Activated CD8-positive, alpha-beta memory T cell treated with anti-CD3 and anti-CD28 coated beads, Interleukin-2, amount 50 U/mL, for 1 hour (primary cell): Measurements from ENCODE around the gene CEP97.
"Not testable (repeated sequence)": the region's sequence is repeated elsewhere in the genome, so short reads cannot be mapped to it uniquely, and the experiment has no call there.

Source experiments
- DNase-seq: peaks from one replicate; pipeline ENCODE4 v3.0.0-alpha.2; 2020; ENCODE audit errors: extremely low read depth

Gene CEP97

DNA sequence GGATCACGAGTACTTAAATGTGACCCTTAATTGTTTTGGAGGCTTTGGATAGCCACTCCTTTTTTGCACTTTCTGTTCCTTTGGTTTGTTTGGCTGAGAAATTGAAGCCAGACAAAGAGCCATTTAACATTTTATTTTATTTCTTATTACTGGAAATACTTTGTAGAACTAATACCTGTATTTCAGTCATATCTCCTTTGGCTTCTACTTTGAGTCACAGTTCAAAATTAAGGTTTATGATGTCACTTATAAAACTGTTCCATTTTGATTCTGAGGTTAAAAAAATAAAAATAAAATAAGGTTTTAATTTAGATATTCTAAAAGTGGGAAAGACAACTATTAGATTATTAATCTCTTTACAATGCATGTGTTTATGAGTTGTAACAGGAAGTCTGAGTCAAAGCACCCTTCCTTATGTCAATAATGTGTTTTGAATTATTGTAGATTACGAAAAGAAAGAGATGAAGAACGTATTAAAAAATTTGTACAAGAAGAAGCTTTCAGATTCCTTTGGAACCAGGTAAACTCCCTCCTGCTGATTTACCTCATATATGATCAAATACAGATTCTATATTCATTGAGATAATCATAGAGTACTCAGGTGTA, 37.7 kb downstream of the CEP97 start:
- DNase-seq, result no peak

DNA sequence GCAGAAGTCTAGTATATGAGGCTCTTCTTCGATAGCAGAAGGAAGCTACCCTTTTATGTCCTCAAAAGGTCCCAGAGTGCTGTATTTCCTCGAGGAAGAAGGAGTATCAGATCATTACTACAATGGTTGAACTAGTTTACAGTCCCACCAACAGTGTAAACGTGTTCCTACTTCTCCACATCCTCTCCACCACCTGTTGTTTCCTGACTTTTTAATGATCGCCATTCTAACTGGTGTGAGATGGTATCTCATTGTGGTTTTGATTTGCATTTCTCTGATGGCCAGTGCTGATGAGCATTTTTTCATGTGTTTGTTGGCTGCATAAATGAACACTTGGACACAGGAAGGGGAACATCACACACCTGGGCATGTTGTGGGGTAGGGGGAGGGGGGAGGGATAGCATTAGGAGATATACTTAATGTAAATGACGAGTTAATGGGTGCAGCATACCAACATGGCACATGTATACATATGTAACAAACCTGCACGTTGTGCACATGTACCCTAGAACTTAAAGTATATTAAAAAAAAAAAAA, 53.4 kb downstream of the CEP97 start:
- DNase-seq, result not testable (repeated sequence)

DNA sequence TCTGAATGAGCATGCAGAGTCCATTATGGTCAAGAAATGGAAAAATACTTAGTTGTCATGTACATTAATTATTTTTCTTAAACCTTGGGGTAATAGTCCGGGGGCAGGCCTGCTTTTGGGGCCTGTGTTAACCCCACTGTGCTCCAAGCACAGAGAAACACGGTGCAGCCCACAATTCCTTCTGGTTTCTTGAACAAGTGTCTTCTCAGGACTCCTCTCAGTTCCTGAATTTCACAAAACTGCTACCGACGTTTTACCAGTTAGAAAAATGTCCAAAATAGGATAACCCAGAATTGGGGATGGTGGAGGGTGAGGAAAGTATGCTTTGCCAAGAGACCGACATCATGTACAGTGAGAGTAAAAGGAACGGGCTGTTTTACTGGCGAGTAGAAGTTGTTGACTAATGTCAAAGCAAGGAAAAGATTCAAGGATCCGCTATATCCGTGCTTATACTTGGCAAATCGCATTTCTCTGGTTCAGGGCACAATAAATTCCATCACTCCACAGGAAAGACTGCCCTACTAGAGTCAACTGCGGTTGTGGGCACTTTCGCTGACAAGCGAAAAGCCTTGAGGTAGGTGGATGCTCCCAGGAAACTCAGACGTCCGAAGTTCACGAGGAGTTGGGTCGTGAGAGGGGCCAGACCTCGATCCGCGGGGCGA, 54.1 kb downstream of the CEP97 start:
- DNase-seq, result no peak

DNA sequence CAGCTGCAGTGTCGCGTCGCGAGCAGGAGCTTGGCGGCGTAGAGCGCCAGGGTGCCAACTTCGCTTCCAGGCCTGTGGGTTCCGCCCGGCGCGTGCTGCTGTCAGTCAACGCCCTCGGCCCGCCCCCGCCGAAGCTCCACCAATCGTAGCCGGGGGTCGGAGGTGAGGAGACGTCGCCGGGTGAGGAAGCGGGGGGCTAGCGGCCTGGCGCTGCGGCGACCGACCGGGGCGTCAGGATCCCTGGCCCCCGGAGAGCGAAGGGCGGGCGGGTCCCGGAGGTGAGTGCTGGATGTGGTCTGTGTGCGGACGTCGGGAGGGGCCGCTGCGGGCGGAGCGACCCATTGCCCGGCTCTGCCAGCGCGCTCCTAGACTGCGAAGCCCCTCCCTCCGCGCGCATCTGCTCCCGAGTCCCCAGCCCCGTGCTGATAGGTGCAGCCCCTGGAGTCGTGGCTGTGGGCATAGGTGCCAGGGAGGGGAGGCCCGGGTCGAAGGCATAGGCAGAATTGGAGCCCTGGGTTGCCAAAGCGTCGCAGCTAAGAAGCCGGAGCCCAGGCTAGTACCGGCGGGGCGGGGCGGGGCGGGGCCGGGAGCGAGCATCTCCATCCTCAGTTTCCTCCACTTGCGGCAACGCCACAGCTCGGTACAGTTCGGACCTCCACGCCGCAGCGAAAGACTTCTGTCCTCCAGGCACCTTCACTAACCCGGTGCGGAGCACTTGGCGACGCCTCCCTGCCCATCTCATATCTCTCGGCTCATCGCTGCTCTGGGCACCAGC, 54.8 kb downstream of the CEP97 start, which contains the start of gene NXPE3:
Gene NXPE3 (plus strand): TSS at position 165 of the 775 bp plus-strand sequence. CDS start 6,386 bp downstream, outside the sequence.
- peak; percentile 81 for DNase-seq

DNA sequence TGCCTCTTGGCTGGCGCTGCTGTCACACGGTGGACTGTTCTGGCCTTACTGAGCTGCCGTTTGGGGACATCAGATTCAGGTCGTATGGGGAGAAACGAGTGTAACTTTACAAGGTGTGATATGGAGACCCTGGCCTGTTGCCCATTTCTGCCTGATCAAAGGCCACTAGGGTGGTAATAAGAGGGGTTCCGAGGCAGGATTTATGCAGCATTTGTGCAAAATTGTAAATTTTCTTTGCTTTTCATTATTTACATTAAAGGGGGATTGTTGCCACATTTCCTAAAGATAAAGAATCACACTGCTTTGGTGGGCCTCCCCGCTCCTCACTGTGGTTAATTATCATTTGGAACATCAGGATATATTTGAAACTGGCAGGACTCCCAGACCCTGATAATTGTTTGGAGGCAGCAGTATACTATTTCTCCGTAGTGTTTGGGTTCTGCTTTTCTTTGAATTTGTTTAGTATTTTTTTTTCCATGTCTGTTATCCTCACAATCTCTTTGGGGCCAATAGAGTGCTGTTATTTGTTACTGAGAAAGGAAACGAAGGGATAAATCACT, 55.5 kb downstream of the CEP97 start:
- no peak for DNase-seq

DNA sequence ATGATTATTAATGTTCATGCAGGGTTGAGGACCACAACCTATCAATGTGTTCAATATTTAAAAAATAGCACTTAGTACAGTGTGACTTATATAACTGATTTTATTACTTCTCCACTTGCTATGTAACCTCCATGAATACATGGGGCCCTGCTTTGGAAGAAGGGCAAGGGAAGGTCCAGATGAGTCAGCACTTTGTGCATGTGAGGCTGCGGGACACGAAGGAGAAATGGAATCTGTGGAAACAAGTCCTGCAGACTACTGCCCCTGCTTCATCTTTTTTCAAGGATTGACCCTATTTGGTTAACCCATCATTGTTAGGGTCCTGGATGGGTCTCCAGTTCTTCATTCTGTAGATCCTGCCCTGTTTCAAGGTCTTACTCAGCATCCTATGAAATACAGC, 56.2 kb downstream of the CEP97 start:
- no peak for DNase-seq

DNA sequence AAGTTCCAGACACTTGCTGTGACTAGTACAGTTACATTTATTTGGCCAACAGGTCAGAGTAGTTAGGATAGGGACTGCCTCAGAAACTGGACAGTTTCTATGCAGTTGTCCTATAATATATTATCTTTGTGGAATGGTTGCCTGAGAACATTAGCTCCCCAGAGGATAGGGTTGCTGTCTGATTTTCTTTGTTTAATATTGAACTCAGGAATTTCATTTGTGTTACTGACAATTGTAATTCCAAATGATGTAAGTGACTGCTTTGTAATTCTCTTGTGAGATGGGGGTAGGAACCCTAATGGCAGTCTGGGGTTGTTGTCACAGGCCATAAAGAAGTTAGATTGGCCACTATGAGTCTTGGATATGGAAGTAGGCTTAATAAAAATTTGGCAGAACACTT, 56.8 kb downstream of the CEP97 start:
- DNase-seq, result no peak

DNA sequence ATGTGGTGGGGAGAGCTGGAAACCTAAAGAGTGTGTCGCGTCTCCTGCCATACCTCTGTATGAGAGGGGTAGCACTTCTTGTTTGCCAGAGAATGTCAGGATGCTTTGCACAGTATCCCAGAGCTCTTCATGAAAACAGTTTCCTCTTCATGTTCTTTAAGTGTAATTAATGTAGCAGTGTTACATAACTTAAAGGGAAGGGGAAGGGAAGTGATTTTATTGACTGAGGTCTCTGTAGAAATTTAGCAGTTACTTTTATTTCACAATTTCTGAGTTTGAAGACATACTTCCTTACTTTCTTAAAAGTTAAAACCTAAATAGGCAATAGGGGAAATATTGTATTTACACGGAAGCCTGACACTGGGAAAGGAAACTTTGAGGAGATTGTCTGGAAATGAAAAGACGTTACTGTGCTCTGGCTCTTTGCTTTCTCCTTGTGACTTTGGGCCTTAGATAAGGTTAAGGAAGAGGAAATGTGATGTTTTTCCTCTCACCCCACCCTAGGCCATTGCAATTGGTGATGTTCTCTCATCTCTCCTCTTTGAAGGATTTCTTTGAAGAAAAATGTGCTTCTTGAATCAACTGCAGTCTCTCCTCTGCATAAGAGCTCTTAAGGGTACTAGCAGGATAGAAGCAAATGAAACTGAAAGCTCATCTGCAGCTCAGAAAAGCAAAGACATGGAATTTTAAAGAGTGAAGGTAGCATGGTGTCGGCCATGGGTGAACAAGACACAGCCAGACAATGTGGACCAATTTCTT, 60.6 kb downstream of the CEP97 start:
- no peak for DNase-seq

DNA sequence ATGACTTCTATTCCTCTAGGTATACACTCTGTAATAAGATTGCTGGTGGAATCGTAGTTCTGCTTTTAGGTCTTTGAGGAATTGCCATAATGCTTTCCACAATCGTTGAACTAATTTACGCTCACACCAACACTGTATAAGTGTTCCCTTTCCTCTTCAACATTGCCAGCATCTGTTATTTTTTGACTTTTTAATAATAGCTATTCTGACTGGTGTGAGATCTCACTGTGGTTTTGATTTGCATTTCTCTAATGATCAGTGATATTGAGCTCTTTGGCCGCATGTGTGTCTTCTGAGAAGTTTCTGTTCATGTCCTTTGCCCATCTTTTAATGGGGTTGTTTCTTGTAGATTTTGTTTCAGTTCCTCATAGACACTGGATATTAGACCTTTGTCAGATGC, 67.4 kb downstream of the CEP97 start:
- DNase-seq, result no peak

DNA sequence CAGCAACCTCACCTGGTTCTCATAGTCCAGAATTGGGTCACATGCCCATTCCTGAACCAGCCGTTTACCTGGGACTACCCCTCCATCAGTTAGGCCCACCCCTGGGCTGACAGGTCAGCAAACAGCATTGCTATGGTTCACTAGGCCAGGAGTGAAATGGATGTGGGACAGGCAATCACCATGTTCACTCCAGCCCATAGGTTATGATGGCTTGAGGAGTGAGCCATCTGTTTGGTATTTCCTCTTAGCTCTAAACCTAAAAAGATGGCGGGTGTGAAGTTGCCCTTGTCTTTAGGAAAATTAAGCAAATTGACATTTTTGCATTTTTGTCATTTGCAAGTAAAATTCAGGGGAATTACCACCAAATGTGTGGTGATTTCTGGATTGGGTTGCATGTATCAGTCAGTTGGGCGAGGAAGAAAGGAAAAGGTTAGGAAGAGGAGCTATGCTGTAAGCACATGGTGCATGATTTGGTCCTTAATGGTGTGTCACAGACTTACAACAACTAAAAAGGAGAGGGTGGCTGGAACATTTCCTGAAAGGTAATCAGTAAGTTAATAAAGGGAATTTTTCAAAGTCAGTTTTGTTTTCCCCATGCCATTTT, 71.8 kb downstream of the CEP97 start:
- DNase-seq, result no peak

DNA sequence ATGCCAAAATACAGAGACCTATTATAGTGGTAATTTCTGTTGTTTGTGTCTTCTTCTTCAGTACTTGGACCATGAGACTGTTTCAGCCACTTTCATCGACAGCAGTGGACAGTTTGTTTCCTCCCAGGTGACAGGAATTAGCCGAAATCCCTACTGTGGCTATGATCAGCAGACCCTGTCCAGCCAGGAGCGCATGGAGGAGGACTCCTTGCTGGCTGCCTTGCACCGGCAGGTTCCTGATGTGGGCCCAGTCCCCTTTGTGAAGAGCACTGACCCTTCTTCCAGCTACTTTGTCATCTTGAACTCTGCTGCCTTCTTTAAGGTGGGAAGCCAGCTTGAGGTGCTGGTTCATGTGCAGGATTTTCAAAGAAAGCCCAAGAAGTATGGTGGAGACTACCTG, 76.8 kb downstream of the CEP97 start:
- DNase-seq, result no peak

DNA sequence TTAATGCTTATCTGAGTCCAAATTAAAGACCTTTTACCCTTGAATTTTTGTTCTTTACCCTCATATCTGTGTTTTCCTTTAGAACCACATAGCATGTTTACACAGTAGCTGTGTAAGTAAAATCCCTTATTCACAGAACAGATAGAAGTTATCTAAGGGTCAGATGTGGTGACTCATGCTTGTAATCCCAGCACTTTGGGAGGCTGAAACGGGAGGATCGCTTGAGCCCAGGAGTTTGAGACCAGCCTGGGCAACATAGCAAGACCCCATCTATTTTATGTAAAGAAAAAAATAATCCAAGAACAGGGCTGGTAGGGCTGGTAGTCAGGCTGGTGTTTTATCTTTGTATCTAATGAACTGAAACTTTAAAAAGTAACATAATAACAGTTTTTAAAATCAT, 77.8 kb downstream of the CEP97 start:
- DNase-seq, result no peak

DNA sequence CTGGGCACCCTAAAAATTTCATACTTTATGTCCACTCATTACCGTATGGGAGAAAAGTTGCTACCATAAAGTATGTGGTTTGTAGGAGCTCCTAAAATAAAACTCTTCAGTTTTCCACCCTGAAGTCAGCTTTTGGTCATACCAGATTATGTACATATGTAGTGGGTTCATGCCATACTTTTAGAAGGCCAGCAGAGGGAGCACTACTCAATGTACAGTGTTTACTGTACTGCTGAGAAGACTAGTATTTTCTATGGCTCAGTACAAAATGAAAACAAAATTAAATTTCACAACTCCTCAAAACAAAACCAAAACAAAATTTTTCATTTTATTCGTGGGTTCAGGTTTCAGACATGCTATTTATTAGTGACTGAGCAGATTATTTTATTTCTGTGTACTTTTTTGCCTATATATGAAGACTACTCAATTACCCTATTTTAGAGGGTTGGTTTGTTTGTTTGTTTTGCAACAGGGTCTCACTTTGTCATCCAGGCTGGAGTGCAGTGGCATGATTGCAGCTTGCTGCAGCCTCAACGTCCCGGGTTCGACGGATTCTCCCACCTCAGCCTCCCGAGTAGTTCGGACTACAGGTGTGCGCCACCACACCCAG, 78.9 kb downstream of the CEP97 start:
- DNase-seq, result peak; percentile 43

DNA sequence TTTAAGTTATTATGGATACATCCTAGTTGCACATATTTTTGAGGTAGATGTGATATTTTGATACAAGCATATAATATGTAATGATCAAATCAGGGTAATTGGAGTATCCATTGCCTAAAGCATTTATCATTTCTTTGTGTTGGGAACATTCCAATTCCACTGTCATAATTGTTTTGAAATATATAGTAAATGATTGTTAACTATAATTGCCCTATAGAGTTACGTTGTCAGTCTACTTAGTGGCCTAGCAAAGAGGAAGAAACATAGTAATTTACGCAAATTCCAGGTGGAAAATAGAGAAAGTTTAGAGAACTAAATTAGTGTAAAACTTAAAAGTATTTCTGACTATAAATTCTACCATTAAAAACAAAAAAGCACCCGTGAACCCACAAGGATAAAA, 79.5 kb downstream of the CEP97 start:
- no peak for DNase-seq

DNA sequence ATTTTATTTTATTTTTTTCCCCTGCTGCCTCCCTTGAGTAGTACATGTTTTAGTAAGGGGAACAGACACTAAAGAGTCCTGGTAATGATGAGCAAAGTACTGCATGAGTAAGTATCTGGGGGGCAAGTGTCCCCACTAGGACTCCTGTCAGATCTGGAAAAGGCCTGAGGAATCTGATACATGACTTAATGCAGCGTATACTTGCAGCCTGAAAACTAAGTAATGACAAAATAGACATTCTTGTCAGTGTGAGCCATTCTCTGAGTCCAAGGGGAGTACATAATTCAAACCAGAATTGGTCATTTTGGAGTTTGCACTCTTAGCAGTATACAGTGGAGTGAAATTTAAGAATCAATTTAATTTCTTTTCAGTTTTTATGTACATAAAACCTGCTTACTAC, 82.1 kb downstream of the CEP97 start:
- DNase-seq, result no peak

DNA sequence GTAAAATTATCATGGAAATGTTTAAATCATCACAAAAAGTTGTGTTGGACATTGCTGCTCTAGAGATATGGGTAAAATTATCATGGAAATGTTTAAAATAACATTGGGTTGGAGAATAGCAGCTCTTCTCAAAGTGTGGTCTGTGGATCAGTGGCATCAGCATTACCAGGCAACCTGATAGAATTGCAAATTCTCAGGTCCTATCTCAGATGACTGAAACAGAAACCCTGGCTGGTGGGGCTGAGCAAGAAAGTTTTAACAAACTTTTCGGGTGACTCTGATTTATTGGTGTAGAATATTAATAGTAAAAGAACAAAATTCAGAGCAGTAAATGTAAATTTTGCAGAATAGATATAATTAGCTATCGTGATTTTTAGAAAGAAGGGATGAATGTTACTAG, 83.5 kb downstream of the CEP97 start:
- no peak for DNase-seq

DNA sequence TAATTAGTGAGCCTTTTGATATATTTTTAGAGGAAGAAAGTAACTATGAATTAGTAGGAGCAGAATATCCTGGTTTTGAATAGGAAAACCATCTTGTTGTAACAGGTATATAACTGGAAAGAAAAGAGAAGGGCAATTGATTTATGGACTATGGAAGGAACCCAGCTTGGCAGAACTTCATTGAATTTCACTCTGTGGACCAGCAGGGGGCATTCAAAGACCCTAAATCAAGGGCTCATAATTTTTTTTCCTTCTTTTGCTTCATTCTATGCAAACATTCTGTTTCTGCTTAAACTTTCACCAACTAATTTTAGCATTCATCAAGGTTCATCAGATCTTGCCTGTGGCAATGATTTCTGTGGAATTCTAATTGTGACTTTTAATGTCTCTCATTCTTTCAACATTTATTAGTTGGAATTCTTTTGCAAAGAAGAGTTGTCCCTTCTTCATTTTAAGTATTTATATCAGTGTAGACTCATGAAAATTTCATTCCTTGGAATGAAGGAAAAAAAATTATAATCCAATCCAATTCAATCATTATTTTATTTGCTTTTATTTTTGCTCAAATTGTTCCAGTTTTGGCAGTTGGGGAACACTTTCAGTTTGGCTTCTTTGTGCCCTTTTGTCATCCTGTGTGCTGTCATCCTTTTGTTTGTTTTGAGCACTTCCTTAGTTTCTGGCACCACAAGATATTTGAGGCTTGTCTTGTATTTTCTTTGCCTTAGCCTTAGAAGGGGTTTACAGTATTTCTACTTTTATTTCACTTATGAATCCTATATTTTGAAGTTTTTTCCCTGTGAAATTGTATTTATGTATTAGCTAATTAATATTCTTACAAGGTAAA, 85.0 kb downstream of the CEP97 start:
- DNase-seq, result peak; percentile 17

DNA sequence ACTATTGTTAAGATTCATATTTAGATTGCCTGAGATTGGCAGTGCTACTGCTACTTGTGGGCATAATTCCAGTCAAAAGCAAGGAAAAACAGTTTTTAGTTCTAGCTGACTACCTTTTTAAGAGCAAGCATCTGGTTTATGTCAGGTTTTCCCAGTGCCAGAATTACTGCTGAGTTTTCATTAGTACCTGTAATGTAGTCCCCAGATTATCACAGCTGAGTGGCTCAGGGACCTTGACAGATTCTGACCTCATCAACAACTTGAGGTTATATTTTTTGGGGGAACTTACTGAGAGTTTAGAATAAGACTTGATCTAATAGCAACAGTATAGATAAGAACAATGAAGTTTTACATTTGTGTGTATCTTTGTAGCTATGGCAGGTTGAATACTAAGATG, 85.6 kb downstream of the CEP97 start:
- no peak for DNase-seq

DNA sequence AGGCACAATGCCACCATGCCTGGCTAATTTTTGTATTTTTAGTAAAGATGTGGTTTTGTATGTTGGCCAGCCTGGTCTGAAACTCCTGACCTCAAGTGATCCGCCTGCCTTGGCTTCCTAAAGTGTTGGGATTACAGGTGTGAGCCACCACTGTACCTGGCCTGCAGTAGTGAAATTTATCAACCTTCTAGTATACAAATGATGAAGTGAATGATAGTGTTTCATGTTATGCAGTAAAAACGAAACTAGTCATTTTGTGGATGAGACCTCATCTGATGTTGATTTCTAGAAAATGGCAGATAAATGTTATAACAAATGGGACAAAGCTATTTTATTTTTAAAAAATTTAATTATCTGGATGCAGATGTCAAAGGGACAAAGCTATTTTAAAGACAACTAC, 87.5 kb downstream of the CEP97 start:
- no peak for DNase-seq

DNA sequence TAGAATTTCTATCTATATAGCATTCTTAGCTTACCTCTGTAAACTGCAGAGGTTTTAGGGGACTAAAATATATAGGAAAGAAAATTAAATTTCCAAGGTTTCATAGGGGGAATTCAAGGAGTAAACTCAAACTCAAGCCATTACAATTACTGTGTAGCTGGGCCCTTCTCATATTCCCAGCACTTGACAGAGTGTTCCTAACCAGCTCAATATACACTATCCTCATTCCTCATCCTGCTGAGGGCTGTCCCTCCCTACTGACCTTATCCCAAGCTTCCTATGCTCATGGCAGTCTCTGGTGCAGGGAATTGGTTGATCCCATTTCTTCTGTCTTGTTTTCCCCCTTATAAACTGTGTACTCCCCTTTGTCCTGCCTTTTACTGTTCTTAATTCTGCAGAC, 88.5 kb downstream of the CEP97 start:
- no peak for DNase-seq
